ENCODE measurements around the gene HSD17B14.

GRCh38 chr19:48870048-48870447 lies 33.8 kb upstream of the HSD17B14 start:
- TF ChIP-seq REST (IDR thresholded peaks at IDR 0.05) (no peak), FOXA2 (IDR thresholded peaks at IDR 0.05) (no peak), CTCF (IDR thresholded peaks at IDR 0.05; ENCODE audit: low read depth, low read length, missing input control) (no peak), ZBTB33 (IDR thresholded peaks at IDR 0.05) (no peak), GABPA (IDR thresholded peaks at IDR 0.05 in 1 of 2, conservative IDR thresholded peaks at IDR 0.05 in 1 of 2) (no peak), SP1 (IDR thresholded peaks at IDR 0.05) (no peak), MAX (IDR thresholded peaks at IDR 0.05) (no peak), RXRA (IDR thresholded peaks at IDR 0.05) (no peak), RAD21 (IDR thresholded peaks at IDR 0.05) (no peak), ATF3 (IDR thresholded peaks at IDR 0.05) (no peak), TAF1 (conservative IDR thresholded peaks at IDR 0.05) (no peak), YY1 (IDR thresholded peaks at IDR 0.05) (no peak), EGR1 (IDR thresholded peaks at IDR 0.05; ENCODE audit: low read depth in 2 of 2) (no peak)
